Fibroblast of upper back skin (primary cell): ENCODE results near the gene KNTC1.
"Not testable (repeated sequence)": the region's sequence is repeated elsewhere in the genome, so short reads cannot be mapped to it uniquely, and the experiment has no call there.

Source experiments
- DNase-seq: peaks from one replicate; pipeline ENCODE4 v3.0.0-alpha.2; 2013

Gene KNTC1

DNA sequence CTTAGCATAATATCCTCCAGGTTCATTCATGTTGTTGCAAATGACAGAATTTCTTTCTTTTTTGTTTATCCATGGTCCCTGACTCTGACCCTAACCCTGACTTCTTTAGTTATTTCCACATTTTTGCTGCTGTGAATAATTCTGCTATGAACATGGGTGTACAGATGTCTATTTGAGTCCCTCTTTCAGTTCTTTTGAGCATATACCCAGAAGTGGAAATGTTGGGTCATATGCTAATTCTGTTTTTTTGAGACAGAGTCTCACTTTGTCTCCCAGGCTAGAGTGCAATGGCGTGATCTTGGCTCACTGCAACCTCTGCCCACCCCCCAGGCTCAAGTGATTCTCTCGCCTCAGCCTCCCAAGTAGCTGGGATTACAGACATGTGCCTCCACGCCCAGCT, 33.1 kb downstream of the KNTC1 start:
- no peak for DNase-seq

DNA sequence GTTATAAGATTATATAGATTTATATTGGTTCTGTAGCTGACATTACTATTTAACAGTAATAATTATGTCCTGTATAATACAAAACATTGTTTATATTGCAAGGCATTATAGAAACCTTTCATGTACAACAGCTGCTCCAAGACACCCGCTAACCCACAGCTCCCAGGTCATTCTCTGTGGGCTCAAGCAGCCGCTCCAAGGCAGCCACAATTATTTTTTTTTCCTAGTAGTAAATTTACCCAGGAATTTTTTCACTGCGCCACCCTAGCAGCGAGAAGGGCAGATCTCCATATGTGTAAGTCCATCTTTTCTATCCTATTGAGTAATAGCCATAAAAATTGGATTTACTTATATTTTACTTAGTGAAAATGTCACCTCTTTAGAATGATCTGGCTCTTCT, 36.3 kb downstream of the KNTC1 start:
- DNase-seq: no peak

DNA sequence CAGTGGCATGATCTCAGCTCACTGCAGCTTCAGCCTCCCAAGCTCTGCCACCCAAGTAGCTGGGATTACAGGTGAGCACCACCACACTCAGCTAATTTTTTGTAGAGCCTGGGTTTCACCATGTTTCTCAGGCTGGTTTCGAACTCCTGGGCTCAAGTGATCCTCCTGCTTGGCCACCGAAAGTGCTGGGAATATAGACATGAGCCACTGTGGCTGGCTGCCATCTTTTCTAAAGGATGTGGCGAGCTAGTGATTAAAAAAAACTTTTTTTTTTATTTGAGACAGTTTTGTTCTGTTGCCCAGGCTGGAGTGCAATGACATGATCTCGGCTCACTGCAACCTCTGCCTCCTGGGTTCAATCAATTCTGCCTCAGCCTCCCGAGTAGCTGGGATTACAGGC, 39.8 kb downstream of the KNTC1 start:
- DNase-seq: not testable (repeated sequence)

DNA sequence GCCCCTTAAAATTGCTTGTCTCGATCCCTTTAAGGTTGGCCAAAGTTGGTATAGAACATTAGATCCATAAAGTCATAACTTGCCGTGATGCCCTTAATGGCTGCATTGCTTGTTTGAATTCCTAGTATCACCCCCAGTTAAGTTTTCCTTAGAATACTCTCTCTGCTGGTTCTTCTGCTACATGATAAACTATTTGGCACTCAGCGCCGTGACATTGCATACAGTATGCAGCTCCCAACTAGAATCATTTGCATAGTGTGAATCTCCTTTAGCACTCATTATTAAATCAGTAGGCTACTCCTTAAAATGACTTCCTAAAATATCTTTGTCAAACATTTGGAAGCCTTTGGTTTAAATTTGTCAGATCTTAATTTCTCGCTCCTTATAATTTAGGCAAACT, 42.2 kb downstream of the KNTC1 start:
- DNase-seq: no peak

DNA sequence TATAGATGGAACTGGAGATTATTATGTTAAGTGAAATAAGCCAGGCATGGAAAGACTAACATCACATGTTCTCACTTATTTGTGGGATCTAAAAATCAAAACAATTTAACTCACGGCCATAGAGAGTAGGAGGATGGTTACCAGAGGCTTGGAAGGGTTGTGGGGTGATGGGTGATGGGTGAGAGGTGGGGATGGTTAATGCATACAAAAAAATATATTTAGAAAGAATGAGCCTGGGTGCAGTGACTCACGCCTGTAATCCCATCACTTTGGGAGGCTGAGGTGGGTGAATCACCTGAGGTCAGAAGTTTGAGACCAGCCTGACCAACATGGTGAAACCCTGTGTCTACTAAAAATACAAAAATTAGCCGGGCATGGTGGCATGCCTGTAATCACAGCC, 43.0 kb downstream of the KNTC1 start:
- DNase-seq: peak; percentile 13

DNA sequence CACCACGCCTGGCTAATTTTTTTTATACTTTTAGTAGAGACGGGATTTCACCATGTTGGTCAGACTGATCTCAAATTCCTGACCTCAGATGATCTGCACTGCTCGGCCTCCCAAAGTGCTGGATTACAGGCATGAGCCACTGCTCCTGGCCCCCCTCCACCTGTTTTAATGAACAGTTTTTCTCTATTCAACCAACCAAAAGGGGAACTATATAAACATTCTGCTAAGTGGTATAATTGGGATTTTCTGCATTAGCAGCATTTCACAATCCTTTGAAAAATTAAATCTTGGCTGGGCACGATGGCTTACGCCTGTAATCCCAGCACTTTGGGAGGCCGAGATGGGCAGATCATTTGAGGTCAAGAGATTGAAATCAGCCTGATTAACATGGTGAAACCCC, 44.8 kb downstream of the KNTC1 start:
- DNase-seq: no peak

DNA sequence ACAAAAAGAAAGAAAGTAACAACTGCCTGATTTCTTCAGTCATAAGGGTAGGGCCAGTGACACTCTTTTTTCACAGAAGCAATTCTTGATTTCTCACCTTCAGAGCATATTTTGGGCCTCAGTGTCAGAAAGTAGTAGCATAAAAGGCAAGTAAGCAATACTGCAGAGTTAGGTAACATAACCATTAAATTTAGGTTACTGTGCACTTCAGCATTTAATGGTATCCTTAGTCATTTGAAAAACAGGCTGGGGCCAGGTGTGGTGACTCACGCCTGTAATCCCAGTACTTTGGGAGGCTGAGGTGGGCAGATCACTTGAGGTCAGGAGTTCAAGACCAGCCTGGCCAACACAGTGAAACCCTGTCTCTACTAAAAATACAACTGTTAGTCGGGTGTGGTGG, 56.2 kb downstream of the KNTC1 start:
- DNase-seq: not testable (repeated sequence)

DNA sequence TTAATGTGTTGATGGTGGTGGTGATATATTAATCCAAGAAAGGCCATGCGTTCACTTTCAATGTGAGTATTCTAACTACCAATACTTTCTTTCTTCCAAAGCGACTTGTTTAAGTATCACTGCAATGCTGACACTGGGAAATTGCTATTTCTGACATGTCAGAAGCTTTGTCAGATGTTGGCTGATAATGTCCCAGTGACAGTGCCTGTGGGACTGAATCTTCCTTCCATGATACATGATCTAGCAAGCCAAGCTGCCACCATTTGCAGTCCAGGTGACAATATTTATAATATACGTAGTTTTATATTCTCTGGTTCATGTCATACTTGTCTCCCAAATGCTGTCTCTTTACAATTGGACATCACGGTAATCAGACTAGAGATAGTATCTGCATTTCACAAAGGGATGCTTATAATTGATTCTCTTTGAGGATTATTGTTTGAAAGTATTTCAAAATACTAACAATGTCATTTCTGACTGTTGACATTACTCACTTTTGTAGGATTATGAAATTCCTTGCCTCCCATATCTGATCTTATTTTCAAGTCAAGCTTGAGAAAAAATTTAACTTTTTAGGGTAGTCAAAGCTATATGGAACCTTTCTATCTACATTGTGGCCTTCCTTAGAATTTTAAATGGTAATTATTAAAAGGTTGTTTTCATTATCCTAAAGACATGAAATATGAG, 57.3 kb downstream of the KNTC1 start:
- no peak for DNase-seq

DNA sequence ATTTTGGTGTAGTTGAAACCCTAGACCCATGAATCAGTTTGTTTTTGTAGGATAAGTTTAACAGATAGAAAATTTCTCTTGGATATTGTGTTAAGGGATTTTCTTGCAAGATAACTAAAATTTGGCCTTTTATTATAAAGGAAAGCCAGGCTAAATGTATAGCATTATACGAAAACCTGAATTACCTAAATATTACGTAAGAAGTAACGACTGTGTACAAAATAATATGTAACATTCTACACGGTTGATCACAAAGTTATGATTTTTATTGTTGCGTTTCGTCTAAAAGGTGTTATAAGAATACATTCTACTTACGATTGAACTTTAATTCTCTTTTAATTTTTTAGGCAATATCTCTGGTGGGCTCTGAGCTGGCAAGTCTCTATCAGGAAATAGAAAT, 63.9 kb downstream of the KNTC1 start:
- DNase-seq: no peak

DNA sequence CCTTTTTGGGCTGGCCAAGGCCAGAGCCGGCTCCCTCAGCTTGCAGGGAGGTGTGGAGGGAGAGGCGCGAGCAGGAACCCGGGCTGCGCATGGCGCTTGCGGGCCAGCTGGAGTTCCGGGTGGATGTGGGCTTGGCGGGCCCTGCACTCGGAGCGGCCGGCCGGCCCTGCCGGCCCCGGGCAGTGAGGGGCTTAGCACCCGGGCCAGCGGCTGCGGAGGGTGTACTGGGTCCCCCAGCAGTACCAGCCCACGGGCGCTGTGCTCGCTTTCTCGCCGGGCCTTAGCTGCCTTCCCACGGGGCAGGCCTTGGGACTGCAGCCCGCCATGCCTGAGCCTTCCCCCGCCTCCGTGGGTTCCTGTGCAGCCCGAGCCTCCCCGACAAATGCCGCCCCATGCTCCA, 64.9 kb downstream of the KNTC1 start:
- not testable (repeated sequence) for DNase-seq

DNA sequence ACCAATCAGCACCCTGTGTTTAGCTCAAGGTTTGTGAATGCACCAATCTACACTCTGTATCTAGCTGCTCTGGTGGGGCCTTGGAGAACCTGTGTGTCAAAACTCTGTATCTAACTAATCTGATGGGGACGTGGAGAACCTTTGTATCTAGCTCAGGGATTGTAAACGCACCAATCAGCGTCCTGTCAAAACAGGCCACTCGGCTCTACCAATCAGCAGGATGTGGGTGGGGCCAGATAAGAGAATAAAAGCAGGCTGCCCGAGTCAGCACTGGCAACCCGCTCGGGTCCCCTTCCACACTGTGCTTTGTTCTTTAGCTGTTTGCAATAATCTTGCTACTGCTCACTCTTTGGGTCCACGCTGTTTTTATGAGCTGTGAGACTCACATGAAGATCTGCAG, 65.5 kb downstream of the KNTC1 start:
- not testable (repeated sequence) for DNase-seq

DNA sequence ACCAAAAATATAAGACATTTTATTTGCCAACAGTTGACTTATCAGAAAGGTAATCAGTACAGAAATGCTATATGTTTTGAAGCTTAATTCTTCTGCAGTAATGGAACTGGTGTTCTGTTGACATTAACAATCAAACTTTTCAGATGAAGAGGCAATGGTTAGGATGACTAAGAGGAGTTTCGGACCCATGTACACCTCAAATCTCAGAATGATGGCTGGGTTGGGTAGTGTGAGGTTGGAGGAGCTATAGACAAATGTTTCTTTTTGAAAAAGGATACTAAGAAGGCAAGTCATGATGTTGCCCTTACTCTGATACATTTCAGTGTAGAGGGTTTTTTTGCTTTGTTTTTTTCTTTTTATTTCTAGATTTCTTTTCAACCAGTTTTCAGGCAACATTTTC, 66.9 kb downstream of the KNTC1 start:
- DNase-seq: no peak

DNA sequence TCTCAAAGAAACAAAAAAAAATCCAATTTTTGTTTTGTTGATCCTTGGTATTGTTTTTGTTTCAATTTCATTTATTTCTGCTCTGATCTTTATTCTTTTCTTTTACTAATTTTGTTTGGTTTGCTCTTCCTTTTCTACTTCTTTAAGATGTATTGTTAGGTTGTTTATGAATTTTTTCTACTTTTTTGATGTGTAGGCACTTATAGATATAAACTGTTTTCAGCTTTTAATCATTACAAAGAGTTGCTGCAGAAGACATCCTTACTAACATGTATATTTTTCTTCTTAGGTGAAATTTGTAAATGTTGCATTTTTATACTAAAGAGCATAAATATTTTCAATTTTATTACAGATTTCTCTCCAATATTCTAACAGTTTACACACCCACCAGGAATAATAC, 69.8 kb downstream of the KNTC1 start:
- no peak for DNase-seq

DNA sequence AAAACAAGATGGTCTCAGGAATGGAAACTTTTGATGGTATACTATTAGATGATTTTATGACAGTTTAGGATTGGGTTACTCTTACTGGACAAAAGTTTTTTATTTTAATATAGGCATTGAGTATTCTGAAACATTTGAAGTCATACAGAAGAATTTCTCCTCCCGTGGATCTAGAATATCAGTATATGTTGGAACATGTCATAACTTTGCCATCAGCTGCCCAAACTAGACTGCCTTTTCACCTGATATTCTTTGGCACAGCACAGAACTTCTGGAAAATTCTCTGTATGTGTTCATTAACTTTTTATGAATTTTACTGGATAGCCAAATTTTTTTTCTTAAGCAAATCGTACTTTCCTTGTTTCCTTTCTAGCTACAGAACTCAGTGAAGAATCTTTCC, 75.4 kb downstream of the KNTC1 start:
- DNase-seq: no peak

DNA sequence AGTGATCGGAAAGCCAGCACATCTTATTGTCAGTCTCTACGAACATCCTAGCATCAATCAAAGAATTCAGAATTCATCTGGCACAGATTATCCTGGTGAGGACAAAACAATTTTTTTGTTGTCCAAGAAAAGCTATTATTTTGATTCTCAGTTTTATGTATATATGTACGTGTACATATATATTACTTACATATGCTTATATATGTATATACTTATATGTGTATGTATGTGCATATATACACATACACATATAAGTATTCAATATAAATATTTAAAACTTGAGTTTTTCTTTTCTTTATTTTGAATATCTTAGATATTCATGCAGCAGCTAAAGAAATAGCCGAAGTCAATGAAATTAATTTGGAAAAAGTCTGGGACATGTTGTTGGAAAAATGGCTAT, 77.9 kb downstream of the KNTC1 start:
- DNase-seq: no peak

DNA sequence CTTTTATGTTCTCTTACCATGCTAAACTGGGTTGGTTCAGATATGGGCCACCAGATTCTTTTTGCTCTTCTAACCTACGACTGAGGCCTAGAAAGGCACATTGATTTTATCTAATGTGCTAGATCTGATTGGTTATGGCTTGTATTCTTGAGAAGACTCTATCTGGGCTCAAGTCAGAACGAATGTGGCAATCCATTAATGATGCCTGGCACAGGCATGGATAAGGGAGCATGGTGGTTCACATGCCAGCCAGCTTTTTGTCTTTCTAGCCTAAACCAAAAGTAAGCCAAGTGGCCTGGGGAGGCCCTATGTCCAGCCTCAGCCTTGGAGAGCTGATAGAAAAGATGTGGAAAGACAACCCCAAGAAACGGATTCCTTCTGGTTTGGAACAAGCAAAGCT, 82.7 kb downstream of the KNTC1 start:
- DNase-seq: no peak

DNA sequence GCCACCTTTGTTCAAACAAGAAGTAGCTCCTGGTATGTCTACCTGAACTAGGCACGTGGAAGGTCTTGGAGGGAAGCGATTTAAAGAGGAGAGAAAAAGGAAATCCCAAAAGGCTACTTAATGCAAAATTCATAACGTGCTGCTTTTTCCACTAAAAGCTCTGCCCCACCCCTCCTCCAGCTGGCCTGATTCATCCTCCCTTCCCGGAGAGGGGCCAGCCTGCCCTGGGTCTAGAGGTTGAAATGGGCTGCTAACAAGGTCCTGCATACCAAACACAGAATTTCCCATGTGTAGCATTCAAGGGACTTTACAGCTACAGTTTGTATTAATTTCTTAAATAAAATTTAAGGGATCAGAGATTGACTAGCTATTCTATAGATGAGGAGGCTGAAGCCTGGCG, 83.2 kb downstream of the KNTC1 start:
- DNase-seq: no peak

DNA sequence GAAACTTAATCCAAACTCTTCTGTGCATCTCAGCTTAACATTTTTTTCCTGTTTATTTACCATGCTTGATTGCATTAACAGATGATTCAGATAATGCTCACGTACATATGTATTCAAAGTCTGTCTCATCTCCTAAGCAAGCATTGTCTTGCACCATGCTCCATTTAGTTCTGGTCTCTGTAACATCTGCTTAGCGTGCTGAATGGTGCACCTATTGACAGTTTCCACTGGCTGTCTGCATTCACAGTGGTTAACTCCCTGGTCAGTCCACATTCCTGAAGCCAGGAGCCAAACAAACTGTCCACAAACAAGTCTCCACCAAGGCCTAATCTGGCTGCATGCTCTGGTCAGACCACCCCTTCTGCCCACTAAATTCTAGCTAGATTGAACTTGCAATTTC, 83.9 kb downstream of the KNTC1 start:
- no peak for DNase-seq

DNA sequence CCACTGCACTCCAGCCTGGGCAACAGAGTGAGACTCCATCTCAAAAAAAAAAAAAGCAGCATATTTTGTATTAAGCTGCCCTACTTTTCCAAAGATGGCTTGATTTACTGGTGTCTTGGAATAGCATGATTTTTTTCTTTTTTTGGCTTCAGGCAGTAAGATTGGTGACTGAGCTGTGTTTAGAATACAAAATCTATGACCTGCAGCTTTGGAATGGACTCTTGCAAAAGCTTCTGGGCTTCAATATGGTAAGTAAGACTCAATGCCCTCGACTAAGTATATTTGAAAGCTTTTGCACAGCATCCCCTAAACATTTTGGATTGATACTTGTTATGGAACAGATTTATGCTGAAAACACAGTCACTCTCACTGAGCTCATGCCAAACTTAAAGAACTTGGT, 87.8 kb downstream of the KNTC1 start:
- no peak for DNase-seq

DNA sequence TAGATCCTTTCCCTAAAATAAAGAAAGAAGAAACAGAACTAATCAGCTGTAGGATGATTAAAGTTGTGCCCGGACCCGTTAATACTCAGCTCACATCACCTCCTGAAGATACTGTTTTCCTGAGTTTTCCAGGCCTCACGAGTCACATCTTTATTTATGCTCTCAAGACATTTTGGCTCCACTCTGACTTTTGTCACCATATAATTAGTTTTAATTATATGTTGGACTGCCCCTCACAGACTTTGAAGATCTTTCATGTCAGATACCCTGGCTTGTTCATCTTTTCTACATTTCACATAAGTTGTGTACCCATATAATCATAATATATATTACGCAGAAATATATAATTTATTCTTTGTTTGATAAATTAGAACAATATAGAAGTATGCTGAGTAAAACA, 88.7 kb downstream of the KNTC1 start:
- DNase-seq: no peak

DNA sequence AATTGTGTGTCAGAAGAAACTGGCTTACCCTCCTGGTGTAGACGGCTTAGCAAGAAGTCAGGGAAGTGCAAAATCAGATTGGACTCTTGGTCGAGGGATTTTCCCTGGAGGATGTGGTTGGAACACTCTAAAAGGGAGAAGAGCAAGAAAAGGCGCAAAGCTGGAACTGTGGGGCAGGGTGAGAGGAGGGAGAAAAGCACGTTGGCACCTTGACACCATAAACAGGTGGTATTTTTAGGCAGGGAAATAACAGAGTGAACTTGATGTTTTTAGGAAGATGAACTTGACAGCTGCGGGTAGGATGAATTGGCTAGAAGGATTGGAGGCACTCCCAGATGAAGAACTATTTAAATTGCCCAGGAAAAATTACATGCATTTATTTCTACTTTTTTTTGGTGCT, 108.4 kb downstream of the KNTC1 start:
- no peak for DNase-seq

DNA sequence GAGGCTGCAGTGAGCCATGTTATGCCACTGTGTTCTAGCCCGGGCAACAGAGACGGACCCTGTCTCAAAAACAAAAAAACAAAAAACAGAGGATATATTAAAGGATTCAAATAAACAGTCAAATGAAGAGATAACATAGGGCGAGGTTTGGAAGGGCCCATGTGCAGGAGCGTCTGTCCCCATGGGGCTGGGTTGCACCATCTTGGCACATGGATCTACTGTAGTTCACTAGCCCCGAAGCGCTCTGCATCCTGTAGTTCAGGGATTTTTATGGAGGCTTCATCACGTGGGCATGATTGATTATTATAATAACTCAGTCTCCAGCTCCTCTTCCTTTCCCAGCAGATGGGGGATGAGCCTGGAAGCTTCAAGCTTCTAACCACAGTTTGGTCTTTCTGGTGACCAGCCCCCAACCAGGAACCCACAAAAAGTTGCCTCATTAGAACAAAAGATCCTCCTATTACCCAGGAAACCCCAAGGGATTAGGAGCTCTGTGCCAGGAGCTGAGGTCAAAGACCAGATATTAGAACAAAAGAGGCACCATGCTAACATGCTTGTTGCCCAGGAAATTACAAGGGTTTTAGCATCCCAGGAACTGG, 116.3 kb downstream of the KNTC1 start:
- DNase-seq: peak; percentile 57

DNA sequence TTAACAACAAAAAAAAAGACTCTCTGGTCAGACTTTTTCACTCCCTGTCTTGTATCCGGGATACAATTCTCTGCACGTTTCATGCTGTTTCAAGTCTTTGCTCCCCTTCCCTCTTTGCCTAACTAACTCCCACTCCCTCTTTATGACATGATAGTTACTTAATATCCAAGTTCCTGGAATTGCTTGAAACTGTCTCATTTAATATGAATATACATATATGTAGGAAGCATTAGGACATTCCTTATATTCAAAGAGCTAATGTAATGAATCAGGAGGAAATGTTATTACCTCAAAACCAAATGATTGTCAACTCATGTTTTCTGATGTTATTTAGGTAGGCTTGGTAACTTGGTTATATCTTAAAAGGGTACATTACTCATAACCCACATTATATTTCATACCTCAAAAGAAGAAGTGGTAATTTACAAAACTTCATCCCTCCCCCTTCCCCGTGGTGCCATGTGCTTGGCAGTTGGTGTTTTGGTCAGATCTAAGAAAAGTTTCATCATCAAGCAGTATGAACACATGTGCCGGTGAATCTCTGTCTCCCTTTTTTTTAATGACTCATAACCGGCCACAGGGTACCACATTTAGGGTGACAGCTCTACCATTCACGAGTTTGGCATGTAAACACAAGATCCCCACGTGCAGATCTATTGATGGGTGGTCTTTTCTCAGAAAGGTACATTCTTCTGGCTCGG, 119.6 kb downstream of the KNTC1 start:
- peak; percentile 83 for DNase-seq

DNA sequence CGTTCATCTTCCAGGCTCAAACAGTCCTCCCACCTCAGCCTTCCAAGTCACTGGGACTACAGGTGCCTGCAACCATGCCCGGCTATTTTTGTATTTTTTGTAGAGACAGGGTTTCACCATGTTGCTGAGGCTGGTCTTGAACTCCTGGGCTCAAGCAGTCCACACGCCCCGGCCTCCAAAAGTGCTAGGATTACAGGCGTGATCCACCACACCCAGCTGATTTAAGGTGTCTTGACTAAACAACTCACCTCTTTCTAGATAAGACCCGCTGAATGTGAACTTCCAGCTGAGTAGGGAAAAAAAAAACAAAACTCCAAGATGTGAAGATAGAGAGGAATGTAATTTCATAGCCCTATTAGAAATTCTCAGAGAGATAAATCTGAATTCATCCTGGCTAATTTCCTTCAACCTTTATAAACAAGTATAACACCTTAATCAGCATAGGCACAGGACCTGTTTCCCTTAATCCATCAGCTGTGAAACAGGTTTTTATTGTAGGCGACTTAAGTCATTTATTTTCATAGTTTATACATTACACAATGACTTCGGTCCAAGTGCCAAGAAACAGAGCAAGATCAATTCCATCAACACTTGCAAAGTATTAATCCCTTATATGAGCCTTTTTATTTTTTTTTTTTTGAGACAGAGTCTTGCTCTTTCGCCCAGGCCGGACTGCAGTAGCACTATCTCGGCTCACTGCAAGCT, 124.6 kb downstream of the KNTC1 start:
- no peak for DNase-seq
